B cell (primary cell): ENCODE measurements around the gene DEFB126. TPM values are rescaled to one million over a fixed set of nuclear protein-coding genes. Genes with fewer than 3 reads are reported as not detected.

Experiments
- ATAC-seq: fragments of 200-7000 bp; cut with Tn5 transposase; one replicate; pipeline ENCODE4 v1.10.0; 2021; ENCODE audit warnings: low read depth, mild to moderate bottlenecking, moderate number of reproducible peaks, moderate library complexity
- CTCF ChIA-PET: fragments of 350-600 bp; sonication (Branson Sonifier 250); formaldehyde crosslinking; loops from one replicate; lab custom pipeline; 2021; ENCODE audit warnings: antibody characterized with exemption, inconsistent platforms; lab: Charles Lee
- POLR2A ChIA-PET: fragments of 350-600 bp; sonication (Branson Sonifier 250); formaldehyde crosslinking; loops from one replicate; lab custom pipeline; 2021; ENCODE audit warnings: antibody characterized with exemption; lab: Charles Lee
- DNase-seq: peaks from one replicate; pipeline ENCODE4 v3.0.0; 2013
- H2AFZ ChIP-seq: 2 replicates; pipeline ENCODE4 v1.6.1; 2012; ENCODE audit warnings: mild to moderate bottlenecking, low read depth, low read length; ENCODE audit not compliant: insufficient read depth, poor library complexity, severe bottlenecking
- H3K27ac ChIP-seq, 2 donors: 1 replicate in 1 of 2; 2 replicates in 1 of 2; pipeline ENCODE4 v1.5.1; 2012 to 2013; ENCODE audit warnings: low read length in 2 of 2, mild to moderate bottlenecking in 2 of 2, moderate library complexity in 1 of 2
- H3K27me3 ChIP-seq, 4 experiments: fragments of 200-600 bp in 1 of 4; sonication (generic) in 1 of 4; replicated peaks in 1 of 4; 1 replicate in 2 of 4; 2 replicates in 2 of 4; pipeline versions ENCODE4 v1.6.1 to v1.7.0; 2013 to 2016; ENCODE audit warnings: low read length in 3 of 4, mild to moderate bottlenecking in 2 of 4, mixed read lengths in 1 of 4, moderate library complexity in 1 of 4; ENCODE audit not compliant: insufficient read depth in 4 of 4, control insufficient read depth in 3 of 4; ENCODE audit errors: control extremely low read depth in 1 of 4
- H3K36me3 ChIP-seq, 2 experiments: replicated peaks in 1 of 2; 1 replicate in 1 of 2; 2 replicates in 1 of 2; pipeline versions ENCODE4 v1.6.1 to v1.7.1; 2013; ENCODE audit warnings: low read length in 1 of 2; ENCODE audit not compliant: insufficient read depth in 2 of 2, control insufficient read depth in 1 of 2; ENCODE audit errors: control extremely low read depth in 1 of 2, extremely low read depth in 1 of 2
- H3K4me1 ChIP-seq, 2 donors: fragments of 200-600 bp in 1 of 2; sonication (generic) in 1 of 2; 1 replicate in 1 of 2; 2 replicates in 1 of 2; pipeline versions ENCODE4 v1.5.1 to v1.6.1; 2013 to 2017; ENCODE audit warnings: low read length in 2 of 2; ENCODE audit not compliant: control insufficient read depth in 2 of 2, insufficient read depth in 2 of 2
- H3K4me2 ChIP-seq: replicated peaks from 2 replicates; pipeline ENCODE3; 2012; ENCODE audit warnings: mild to moderate bottlenecking, low read depth, low read length; ENCODE audit not compliant: poor library complexity, severe bottlenecking
- H3K4me3 ChIP-seq, 5 experiments: fragments of 200-600 bp in 1 of 5; sonication (generic) in 1 of 5; 1 replicate in 3 of 5; 2 replicates in 2 of 5; pipeline versions ENCODE4 v1.5.1 to v1.7.0; 2011 to 2016; ENCODE audit warnings: low read length in 4 of 5, mild to moderate bottlenecking in 4 of 5, low read depth in 2 of 5, control low read depth in 1 of 5, moderate library complexity in 1 of 5; ENCODE audit not compliant: insufficient read depth in 1 of 5; ENCODE audit errors: control extremely low read depth in 1 of 5, extremely low read depth in 1 of 5
- H3K79me2 ChIP-seq: fragments of 200-600 bp; sonication (generic); one replicate; pipeline ENCODE4 v1.6.0; 2016; ENCODE audit warnings: low read length; ENCODE audit not compliant: control insufficient read depth, insufficient read depth
- H3K9ac ChIP-seq: fragments of 200-600 bp; sonication (generic); 2 replicates; pipeline ENCODE4 v1.6.1; 2017; ENCODE audit warnings: mild to moderate bottlenecking, low read length, moderate library complexity
- H3K9me3 ChIP-seq, 3 donors: one replicate each; pipeline versions ENCODE4 v1.6.1 to v1.7.1; 2013; ENCODE audit warnings: low read length in 2 of 3; ENCODE audit not compliant: control insufficient read depth in 2 of 3, insufficient read depth in 1 of 3; ENCODE audit errors: control extremely low read depth in 1 of 3
- H4K20me1 ChIP-seq: 2 replicates; pipeline ENCODE4 v1.6.0; 2012; ENCODE audit warnings: mild to moderate bottlenecking, low read length; ENCODE audit not compliant: insufficient read depth, control insufficient read depth, poor library complexity, severe bottlenecking
- H3K27ac Mint-ChIP-seq: one replicate; pipeline ENCODE4 v1.8.0; 2021; ENCODE audit warnings: mixed read lengths
- H3K27me3 Mint-ChIP-seq: one replicate; pipeline ENCODE4 v1.8.0; 2021; ENCODE audit warnings: mixed read lengths
- H3K4me1 Mint-ChIP-seq: one replicate; pipeline ENCODE4 v1.8.0; 2021; ENCODE audit warnings: mixed read lengths
- H3K4me3 Mint-ChIP-seq: one replicate; pipeline ENCODE4 v1.8.0; 2021; ENCODE audit warnings: mixed read lengths
- H3K9me3 Mint-ChIP-seq: one replicate; pipeline ENCODE4 v1.8.0; 2022; ENCODE audit warnings: mixed read lengths; ENCODE audit not compliant: insufficient read depth
- EZH2 ChIP-seq: IDR thresholded peaks from 2 replicates; pipeline ENCODE4 v1.6.1; 2012; ENCODE audit warnings: borderline replicate concordance, low read depth, mild to moderate bottlenecking, moderate library complexity, low read length; ENCODE audit not compliant: insufficient read depth, poor library complexity, severe bottlenecking
- WGBS: methylation state at CpG from one replicate; pipeline ENCODE4 v1.1.5; 2013; ENCODE audit warnings: missing lambda C conversion rate; ENCODE audit not compliant: insufficient coverage; 5-methylcytosine and 5-hydroxymethylcytosine counted together
- intact Hi-C: fragments of 100-400 bp; cut with micrococcal nuclease; formaldehyde crosslinking; loops from one replicate; pipeline ENCODE4 v1.10.0; 2022
- polyA minus RNA-seq: library from RNA; depleted of rRNA, polyadenylated mRNA; stranded (reverse); fragments of >200 nt; gene quantifications from 2 replicates; pipeline ENCODE4 v1.2.3, GENCODE V29; 2012
- polyA plus RNA-seq: library from polyadenylated mRNA; depleted of rRNA; stranded (reverse); fragments of >200 nt; gene quantifications from 2 replicates; pipeline ENCODE4 v1.2.3, GENCODE V29; 2012
- total RNA-seq, 2 donors: library from RNA; stranded (reverse); fragments of 120-200 nt in 1 of 2; gene quantifications; 1 replicate in 1 of 2; 2 replicates in 1 of 2; pipeline versions ENCODE4 v1.2.3 to v1.2.4, GENCODE V29; 2013 to 2022
- TF ChIP-seq, protein P1 (sequence below): fragments of 200-600 bp; IDR thresholded peaks from one replicate; pipeline ENCODE4 v1.8.0; 2022; ENCODE audit warnings: antibody characterized with exemption, mild to moderate bottlenecking

The DEFB126 gene, protein sequence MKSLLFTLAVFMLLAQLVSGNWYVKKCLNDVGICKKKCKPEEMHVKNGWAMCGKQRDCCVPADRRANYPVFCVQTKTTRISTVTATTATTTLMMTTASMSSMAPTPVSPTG
- total RNA-seq (not detected in 2 replicates), polyA plus RNA-seq (not detected in 2 replicates), polyA minus RNA-seq (not detected in 2 replicates)
- total RNA-seq (2013) = not detected

DNA sequence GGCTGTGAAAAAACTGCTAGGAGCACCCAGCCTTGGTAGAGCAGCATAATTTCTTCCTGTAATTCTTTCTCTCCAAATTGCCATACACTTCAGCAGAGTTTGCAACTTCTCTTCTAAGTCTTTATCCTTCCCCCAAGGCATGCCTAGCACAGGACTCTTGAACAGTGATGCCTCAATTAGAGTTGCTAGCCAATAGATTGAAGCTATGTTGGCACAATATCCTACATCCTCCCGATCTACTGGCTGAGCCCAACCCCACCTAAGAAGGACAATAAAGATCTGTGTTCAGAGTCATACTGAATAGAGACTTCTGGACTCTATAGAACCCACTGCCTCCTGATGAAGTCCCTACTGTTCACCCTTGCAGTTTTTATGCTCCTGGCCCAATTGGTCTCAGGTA lies at the start of gene DEFB126:
Gene DEFB126 (plus strand): TSS at position 301 of the 400 bp plus-strand sequence. CDS start 39 bp downstream, at position 340.
- no peaks in the 10 kb centered on the region for H3K9me3 Mint-ChIP-seq

DNA sequence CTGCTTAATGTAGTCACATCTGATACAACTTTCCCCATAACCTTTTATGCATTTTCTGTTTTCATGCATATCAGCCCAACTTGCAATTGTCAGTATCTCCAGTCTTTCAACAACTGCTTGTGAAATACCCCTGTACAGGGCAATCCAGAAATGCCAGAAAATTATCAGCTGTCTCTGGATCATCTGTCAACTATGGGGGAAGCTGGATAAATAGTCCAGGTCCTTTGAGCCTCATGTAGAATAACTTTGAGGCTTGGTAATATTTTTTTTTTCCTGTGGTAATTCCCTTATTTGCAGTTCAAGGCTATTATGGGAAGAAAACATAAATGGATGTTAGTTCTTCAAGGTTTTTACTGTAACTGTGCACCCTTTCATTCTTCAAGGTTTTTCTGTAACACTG lies 48.7 kb upstream of the DEFB126 start:
- H3K9me3 ChIP-seq = peaks cover 0 to 6% (median 3%) of the 10 kb centered on the region in 3 donors
- H3K79me2 ChIP-seq = no peaks in the 10 kb centered on the region
- H3K4me2 ChIP-seq = no peak overlapping the region
- no peak overlapping the region for H3K4me3 Mint-ChIP-seq
- H3K9ac ChIP-seq = no peak overlapping the region
- ATAC-seq (no peak), DNase-seq (no peak)
- intact Hi-C loops = no loop called here
- H3K27ac ChIP-seq = no peak overlapping the region
- POLR2A ChIA-PET = no interaction called here
- H3K36me3 ChIP-seq = no peaks in the 10 kb centered on the region
- H3K4me3 ChIP-seq = no peak overlapping the region
- no peak overlapping the region for H2AFZ ChIP-seq
- no peaks in the 10 kb centered on the region for H3K4me1 ChIP-seq
- H3K27me3 Mint-ChIP-seq = peaks cover 47% of the 10 kb centered on the region
- H3K27me3 ChIP-seq = peaks cover 0 to 12% (median 4%) of the 10 kb centered on the region in 4 experiments
- H4K20me1 ChIP-seq = no peaks in the 10 kb centered on the region
- H3K27ac Mint-ChIP-seq = no peak overlapping the region
- no peak for TF ChIP-seq EZH2
- TF ChIP-seq, protein P1, sequence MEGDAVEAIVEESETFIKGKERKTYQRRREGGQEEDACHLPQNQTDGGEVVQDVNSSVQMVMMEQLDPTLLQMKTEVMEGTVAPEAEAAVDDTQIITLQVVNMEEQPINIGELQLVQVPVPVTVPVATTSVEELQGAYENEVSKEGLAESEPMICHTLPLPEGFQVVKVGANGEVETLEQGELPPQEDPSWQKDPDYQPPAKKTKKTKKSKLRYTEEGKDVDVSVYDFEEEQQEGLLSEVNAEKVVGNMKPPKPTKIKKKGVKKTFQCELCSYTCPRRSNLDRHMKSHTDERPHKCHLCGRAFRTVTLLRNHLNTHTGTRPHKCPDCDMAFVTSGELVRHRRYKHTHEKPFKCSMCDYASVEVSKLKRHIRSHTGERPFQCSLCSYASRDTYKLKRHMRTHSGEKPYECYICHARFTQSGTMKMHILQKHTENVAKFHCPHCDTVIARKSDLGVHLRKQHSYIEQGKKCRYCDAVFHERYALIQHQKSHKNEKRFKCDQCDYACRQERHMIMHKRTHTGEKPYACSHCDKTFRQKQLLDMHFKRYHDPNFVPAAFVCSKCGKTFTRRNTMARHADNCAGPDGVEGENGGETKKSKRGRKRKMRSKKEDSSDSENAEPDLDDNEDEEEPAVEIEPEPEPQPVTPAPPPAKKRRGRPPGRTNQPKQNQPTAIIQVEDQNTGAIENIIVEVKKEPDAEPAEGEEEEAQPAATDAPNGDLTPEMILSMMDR = no peak
- H3K9me3 Mint-ChIP-seq = peaks cover 4% of the 10 kb centered on the region
- H3K4me1 Mint-ChIP-seq = no peaks in the 10 kb centered on the region
- CTCF ChIA-PET = no interaction called here

More for the DNA sequence above, at the start of gene DEFB126:
- ChIA-PET POLR2A (no interaction called here), CTCF (no interaction called here)
- Mint-ChIP-seq H3K27me3 (peaks cover 49% of the 10 kb centered on the region), H3K27ac (no peak within 1 kb of the TSS), H3K4me3 (no peak within 1 kb of the TSS), H3K4me1 (no peaks in the 10 kb centered on the region)
- Histone ChIP-seq H3K36me3 (no peaks in the 10 kb centered on the region), H2AFZ (no peak within 1 kb of the TSS), H3K4me3 (no peak within 1 kb of the TSS), H3K4me2 (no peak within 1 kb of the TSS), H3K9ac (no peak within 1 kb of the TSS), H3K27me3 (peaks cover 0 to 15% (median 7%) of the 10 kb centered on the region in 4 experiments), H3K27ac (no peak within 1 kb of the TSS), H4K20me1 (no peaks in the 10 kb centered on the region), H3K9me3 (peaks cover 0 to 7% (median 0%) of the 10 kb centered on the region in 3 donors), H3K4me1 (no peaks in the 10 kb centered on the region), H3K79me2 (no peaks in the 10 kb centered on the region)
- ATAC-seq (no peak), DNase-seq (no peak)
- intact Hi-C loops = no loop called here
- TF ChIP-seq, protein P1 = no peak
- TF ChIP-seq EZH2 = no peak
- no CpG with 5 or more reads among the region's 1 CpG for WGBS
